ENCODE measurements around the gene ADCY7.

ADCY7 gene

GRCh38 chr16:50269769-50270509 is 3.6 kb downstream of the ADCY7 start:
- no peak for ATAC-seq
- TF ChIP-seq GLIS3 (CRISPR knock-in tag; IDR thresholded peaks at IDR 0.05) = no peak
- no peak for TF ChIP-seq CREB5 (CRISPR knock-in tag; IDR thresholded peaks at IDR 0.05; ENCODE audit: low read depth)
- TF ChIP-seq ARNTL (CRISPR knock-in tag; IDR thresholded peaks at IDR 0.05; ENCODE audit: borderline replicate concordance, low read depth) = no peak
- TF ChIP-seq TSHZ2 (CRISPR knock-in tag; IDR thresholded peaks at IDR 0.05) = no peak
- TF ChIP-seq ZFP3 (CRISPR knock-in tag; IDR thresholded peaks at IDR 0.05) = no peak
- TF ChIP-seq RARB (CRISPR knock-in tag; IDR thresholded peaks at IDR 0.05) = no peak
- no peak for TF ChIP-seq ZC3H10 (CRISPR knock-in tag; IDR thresholded peaks at IDR 0.05)
- no peak for TF ChIP-seq CSRNP3 (CRISPR knock-in tag; IDR thresholded peaks at IDR 0.05)
- no peak for TF ChIP-seq CSDC2 (CRISPR knock-in tag; IDR thresholded peaks at IDR 0.05)
- no peak for TF ChIP-seq POU6F1 (CRISPR knock-in tag; IDR thresholded peaks at IDR 0.05; ENCODE audit: borderline replicate concordance, low read depth)
- TF ChIP-seq PPARA (CRISPR knock-in tag; IDR thresholded peaks at IDR 0.05; ENCODE audit: borderline replicate concordance) = no peak
- TF ChIP-seq BACH2 (CRISPR knock-in tag; IDR thresholded peaks at IDR 0.05; ENCODE audit: borderline replicate concordance) = no peak
- no peak for TF ChIP-seq ISL1 (CRISPR knock-in tag; IDR thresholded peaks at IDR 0.05)

GRCh38 chr16:50270510-50271147 is 4.3 kb downstream of the ADCY7 start:
- TF ChIP-seq GLIS3 (CRISPR knock-in tag; IDR thresholded peaks at IDR 0.05) (no peak), PPARA (CRISPR knock-in tag; IDR thresholded peaks at IDR 0.05; ENCODE audit: borderline replicate concordance) (no peak), PATZ1 (CRISPR knock-in tag; IDR thresholded peaks at IDR 0.05; ENCODE audit: borderline replicate concordance) (no peak), BACH2 (CRISPR knock-in tag; IDR thresholded peaks at IDR 0.05; ENCODE audit: borderline replicate concordance) (no peak), ZNF565 (CRISPR knock-in tag; conservative IDR thresholded peaks at IDR 0.05; ENCODE audit: low read depth) (no peak), ARNTL (CRISPR knock-in tag; IDR thresholded peaks at IDR 0.05; ENCODE audit: borderline replicate concordance, low read depth) (no peak)

GRCh38 chr16:50271148-50272041 is 5.0 kb downstream of the ADCY7 start:
- ATAC-seq = no peak
- no peak for TF ChIP-seq GLIS3 (CRISPR knock-in tag; IDR thresholded peaks at IDR 0.05)

More at GRCh38 chr16:50270510-50271147, 4.3 kb downstream of the ADCY7 start:
- ATAC-seq = no peak

All from SK-N-SH treated with all-trans-retinoic acid at 6 μM for 48 hours (cell line).